Nephron (organoid): Measurements from ENCODE around the gene DLX2.
"Not testable (repeated sequence)": the region's sequence is repeated elsewhere in the genome, so short reads cannot be mapped to it uniquely, and the experiment has no call there.

Source experiments
- H3K27ac Mint-ChIP-seq, 3 experiments: 2 replicates each; pipeline ENCODE4 v1.8.0; 2020; ENCODE audit warnings: mixed read lengths in 3 of 3, mild to moderate bottlenecking in 2 of 3, moderate library complexity in 1 of 3
- H3K27me3 Mint-ChIP-seq: 2 replicates; pipeline ENCODE4 v1.8.0; 2021; ENCODE audit warnings: low read depth, mild to moderate bottlenecking, moderate library complexity, mixed read lengths
- H3K36me3 Mint-ChIP-seq: 2 replicates; pipeline ENCODE4 v1.8.0; 2020; ENCODE audit warnings: low read depth, mixed read lengths
- H3K4me1 Mint-ChIP-seq: 2 replicates; pipeline ENCODE4 v1.8.0; 2020; ENCODE audit warnings: mixed read lengths
- H3K4me3 Mint-ChIP-seq, 3 experiments: 2 replicates each; pipeline ENCODE4 v1.8.0; 2020; ENCODE audit warnings: mild to moderate bottlenecking in 3 of 3, mixed read lengths in 3 of 3, moderate library complexity in 2 of 3
- H3K9me3 Mint-ChIP-seq: 2 replicates; pipeline ENCODE4 v1.8.0; 2020; ENCODE audit warnings: mixed read lengths
- TF ChIP-seq, protein P1 (sequence below), 3 experiments: fragments of 200-600 bp; sonication (generic); IDR thresholded peaks; one replicate each; pipeline ENCODE4 v1.5.0; 2021; ENCODE audit warnings: antibody characterized with exemption in 3 of 3; ENCODE audit not compliant: unreplicated experiment in 3 of 3

Gene DLX2

GRCh38 chr2:172102391-172103359, at the start of gene DLX2:
DLX2 (minus strand) TSS chr2:172102900; CDS start chr2:172102538, 362 bp downstream.
- no peak within 1 kb of the TSS for H3K27ac Mint-ChIP-seq
- peak within 1 kb of the TSS; percentile 79 to 86 (median 81) for H3K4me3 Mint-ChIP-seq
- no peaks in the 10 kb centered on the region for H3K36me3 Mint-ChIP-seq
- H3K27me3 Mint-ChIP-seq, result peaks cover 100% of the 10 kb centered on the region
- H3K4me1 Mint-ChIP-seq, result peaks cover 27% of the 10 kb centered on the region
- H3K9me3 Mint-ChIP-seq, result no peaks in the 10 kb centered on the region
- TF ChIP-seq, protein P1, sequence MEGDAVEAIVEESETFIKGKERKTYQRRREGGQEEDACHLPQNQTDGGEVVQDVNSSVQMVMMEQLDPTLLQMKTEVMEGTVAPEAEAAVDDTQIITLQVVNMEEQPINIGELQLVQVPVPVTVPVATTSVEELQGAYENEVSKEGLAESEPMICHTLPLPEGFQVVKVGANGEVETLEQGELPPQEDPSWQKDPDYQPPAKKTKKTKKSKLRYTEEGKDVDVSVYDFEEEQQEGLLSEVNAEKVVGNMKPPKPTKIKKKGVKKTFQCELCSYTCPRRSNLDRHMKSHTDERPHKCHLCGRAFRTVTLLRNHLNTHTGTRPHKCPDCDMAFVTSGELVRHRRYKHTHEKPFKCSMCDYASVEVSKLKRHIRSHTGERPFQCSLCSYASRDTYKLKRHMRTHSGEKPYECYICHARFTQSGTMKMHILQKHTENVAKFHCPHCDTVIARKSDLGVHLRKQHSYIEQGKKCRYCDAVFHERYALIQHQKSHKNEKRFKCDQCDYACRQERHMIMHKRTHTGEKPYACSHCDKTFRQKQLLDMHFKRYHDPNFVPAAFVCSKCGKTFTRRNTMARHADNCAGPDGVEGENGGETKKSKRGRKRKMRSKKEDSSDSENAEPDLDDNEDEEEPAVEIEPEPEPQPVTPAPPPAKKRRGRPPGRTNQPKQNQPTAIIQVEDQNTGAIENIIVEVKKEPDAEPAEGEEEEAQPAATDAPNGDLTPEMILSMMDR (IDR thresholded peaks at IDR 0.05; ENCODE audit: unreplicated experiment in 3 of 3), result no peak

DNA sequence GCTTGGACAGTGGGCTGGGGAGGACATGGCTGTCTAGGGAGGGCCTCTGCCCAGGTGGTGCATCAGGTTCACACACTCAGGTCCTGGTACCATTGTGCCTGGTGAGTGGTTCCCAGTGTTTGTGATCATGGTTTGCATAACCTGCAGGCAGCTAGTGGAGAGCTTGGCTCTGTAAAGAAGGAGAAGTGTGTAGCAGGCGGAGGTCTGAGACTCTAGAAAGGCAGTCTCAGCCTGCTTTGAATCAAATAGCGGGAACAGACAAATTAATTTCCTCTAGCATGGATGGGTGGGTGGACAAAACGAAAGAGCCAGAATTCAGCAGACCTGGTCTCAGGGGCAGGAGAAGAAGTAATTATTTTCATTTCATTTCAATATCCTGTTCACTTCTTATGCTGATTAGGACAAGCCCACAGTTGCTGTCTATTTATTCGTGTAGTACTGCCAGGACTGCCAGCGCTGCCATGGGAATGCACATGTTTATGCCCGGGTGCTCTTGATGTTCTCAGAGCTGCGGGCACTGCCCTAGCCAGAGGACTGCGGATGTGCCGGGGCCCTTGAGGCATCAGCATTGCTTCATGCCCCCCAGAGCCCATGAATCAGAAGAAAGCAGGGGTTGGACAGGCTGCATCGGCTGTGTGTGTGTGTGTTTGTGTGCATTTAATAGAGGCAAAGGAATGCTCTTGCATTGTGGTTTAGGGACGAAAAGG, 45.4 kb upstream of the DLX2 start:
- Mint-ChIP-seq H3K9me3 (peaks cover 15% of the 10 kb centered on the region), H3K27me3 (peaks cover 28% of the 10 kb centered on the region), H3K4me3 (no peak overlapping the region), H3K27ac (no peak overlapping the region), H3K36me3 (no peaks in the 10 kb centered on the region), H3K4me1 (no peaks in the 10 kb centered on the region)
- TF ChIP-seq, protein P1 (IDR thresholded peaks at IDR 0.05; ENCODE audit: unreplicated experiment in 3 of 3), result no peak

GRCh38 chr2:172143817-172144216, 41.1 kb upstream of the DLX2 start:
- TF ChIP-seq, protein P1 (IDR thresholded peaks at IDR 0.05; ENCODE audit: unreplicated experiment in 3 of 3), result no peak
- Mint-ChIP-seq H3K4me3 (no peak overlapping the region), H3K27ac (no peak overlapping the region), H3K36me3 (no peaks in the 10 kb centered on the region), H3K9me3 (peaks cover 3% of the 10 kb centered on the region), H3K4me1 (no peaks in the 10 kb centered on the region), H3K27me3 (peaks cover 21% of the 10 kb centered on the region)

DNA sequence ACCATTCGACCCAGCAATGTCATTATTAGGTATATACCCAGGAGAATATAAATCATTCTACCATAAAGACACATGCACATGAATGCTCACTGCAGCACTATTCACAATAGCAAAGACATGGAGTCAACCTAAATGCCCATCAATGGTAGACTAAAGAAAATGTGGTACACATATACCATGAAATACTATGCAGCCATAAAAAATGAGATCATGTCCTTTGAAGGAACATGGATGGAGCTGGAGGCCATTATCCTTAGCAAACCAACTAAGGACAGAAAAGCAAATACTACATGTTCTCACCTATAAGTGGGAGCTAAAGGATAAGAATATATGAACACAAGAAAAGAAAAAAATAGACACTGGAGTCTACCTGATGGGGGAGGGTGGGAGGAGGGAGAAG, 36.0 kb upstream of the DLX2 start:
- not testable (repeated sequence) for H3K27ac Mint-ChIP-seq, H3K4me1 Mint-ChIP-seq, H3K9me3 Mint-ChIP-seq, H3K4me3 Mint-ChIP-seq, H3K36me3 Mint-ChIP-seq, H3K27me3 Mint-ChIP-seq

GRCh38 chr2:172137943-172138342, 35.2 kb upstream of the DLX2 start:
- no peaks in the 10 kb centered on the region for H3K36me3 Mint-ChIP-seq
- TF ChIP-seq, protein P1 (IDR thresholded peaks at IDR 0.05; ENCODE audit: unreplicated experiment in 3 of 3), result no peak
- no peak overlapping the region for H3K27ac Mint-ChIP-seq
- no peak overlapping the region for H3K4me3 Mint-ChIP-seq
- H3K9me3 Mint-ChIP-seq, result peaks cover 10% of the 10 kb centered on the region
- no peaks in the 10 kb centered on the region for H3K4me1 Mint-ChIP-seq
- H3K27me3 Mint-ChIP-seq, result no peaks in the 10 kb centered on the region

DNA sequence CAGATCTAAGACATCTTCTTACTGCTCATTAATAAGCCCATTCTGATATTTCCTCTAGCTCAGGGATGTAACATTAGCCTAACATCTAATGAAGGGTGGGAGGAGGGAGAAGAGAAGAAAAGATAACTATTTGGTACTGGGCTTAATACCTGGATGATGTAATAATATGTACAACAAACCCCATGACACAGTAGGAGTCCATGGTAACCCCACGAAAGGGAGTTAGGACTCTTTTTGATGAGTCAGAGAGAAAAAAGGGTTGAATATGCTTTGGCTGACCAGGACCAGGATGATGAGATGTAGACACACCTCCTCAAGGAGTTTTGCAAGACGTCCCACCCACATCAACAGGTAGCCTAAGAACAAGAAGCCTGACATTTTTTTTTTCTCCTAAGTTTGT, 34.4 kb upstream of the DLX2 start:
- Mint-ChIP-seq H3K4me3 (no peak overlapping the region), H3K36me3 (no peaks in the 10 kb centered on the region), H3K4me1 (no peaks in the 10 kb centered on the region), H3K27me3 (no peaks in the 10 kb centered on the region), H3K27ac (no peak overlapping the region), H3K9me3 (peaks cover 7% of the 10 kb centered on the region)
- TF ChIP-seq, protein P1 (IDR thresholded peaks at IDR 0.05; ENCODE audit: unreplicated experiment in 3 of 3), result no peak
